Activated CD4-positive, CD25-positive, alpha-beta regulatory T cell treated with anti-CD3 and anti-CD28 coated beads, Interleukin-2, amount 50 U/mL, for 72 hours (primary cell): ENCODE results near the gene AGGF1.
"Not testable (repeated sequence)": the region's sequence is repeated elsewhere in the genome, so short reads cannot be mapped to it uniquely, and the experiment has no call there.

Experiments used
- DNase-seq: peaks from one replicate; pipeline ENCODE4 v3.0.0; 2021

Gene AGGF1

DNA sequence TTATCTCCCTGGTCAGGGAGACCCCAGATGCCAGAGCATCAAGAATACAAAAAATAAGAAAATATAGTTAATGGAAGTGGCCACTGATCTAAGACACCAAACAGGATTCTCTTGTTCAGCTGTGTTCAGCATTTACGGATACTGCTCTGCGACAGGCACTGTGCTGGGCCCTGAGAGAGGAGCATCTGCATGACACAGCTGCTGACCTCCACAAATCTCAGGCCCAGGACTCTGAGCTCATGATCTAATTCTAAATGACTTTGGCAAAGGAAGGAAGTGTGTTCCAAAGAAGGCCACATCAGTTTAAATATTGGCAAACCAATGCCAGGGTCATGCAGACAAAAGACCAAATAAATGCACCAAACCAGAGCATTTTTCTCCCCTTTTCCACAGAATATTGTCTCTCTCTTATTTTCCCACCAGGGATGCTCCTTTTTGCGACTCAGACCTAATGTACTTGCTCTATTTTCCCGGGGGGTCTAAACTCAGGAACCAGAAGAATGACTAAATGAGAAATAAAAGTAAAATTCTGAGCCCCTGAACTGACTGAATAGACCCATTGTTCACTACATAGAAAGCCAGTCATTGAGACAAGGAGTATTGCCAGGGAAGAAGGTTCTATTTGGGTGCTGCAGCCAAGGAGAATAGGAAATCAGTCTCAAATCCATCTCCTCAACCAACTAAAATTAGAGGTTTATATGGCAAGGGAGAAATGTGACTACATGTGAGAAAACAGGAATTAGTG, 1.4 kb upstream of the AGGF1 start:
- DNase-seq, result no peak

DNA sequence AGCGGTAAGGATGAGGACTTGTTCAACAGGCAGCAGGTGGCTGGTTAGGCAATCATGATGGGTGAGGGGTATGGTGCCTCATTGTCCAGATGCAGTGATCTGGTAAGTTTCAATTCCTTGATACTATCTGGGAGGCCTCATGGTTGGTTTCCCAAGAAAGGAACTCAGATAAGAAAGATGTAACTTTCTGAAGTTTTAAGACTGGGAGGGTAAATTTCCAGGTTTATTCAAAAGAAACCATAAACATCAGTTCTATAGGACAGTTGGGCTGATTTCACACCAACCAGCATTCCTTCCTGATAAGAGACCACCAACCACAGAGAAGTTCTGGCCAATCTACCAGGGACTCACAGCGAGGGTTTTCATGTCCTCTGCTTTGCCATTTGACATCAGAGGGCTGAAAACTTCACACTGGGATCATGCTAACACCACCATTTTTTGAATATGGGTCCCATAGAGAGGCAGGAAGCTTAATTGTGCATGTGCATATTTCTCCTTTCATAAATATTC, 773 bp upstream of the AGGF1 start:
- no peak for DNase-seq

DNA sequence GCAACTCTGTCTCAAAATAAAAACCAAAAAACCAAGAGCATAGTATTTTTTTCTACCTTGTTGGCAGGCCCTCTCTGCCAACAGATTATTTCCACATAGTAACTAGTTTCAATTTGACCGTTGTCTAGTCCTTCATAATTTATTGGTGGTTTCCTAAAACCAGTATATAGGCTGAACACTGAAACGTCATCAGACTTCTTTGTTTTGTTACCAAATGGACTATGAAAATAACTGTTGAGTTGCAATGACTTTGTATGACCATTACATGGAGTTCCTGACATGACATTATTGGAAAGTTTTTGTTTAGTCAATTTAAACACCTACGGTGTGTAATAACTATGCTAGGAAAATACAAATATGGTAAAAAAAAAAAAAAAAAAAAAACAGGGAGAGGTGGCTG, 1.7 kb downstream of the AGGF1 start:
- no peak for DNase-seq

DNA sequence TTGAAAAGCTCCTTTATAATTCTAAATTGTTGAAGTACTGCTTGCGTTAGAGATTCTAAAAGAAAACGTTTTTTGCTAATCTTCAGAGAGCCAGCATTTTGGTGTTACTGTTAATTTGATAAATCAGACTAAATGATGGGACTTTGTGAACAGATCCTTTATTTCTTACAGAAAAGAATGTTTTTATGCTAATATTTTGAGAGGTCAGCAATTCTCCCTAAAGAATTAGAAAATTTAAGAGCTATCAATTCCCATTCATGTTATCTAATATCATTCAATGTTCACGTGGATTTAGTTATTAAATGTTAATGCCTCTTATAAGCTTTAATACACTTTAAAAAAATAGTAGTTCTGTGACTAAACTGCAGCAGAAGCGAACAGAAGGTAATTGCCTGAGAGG, 2.4 kb downstream of the AGGF1 start:
- no peak for DNase-seq

DNA sequence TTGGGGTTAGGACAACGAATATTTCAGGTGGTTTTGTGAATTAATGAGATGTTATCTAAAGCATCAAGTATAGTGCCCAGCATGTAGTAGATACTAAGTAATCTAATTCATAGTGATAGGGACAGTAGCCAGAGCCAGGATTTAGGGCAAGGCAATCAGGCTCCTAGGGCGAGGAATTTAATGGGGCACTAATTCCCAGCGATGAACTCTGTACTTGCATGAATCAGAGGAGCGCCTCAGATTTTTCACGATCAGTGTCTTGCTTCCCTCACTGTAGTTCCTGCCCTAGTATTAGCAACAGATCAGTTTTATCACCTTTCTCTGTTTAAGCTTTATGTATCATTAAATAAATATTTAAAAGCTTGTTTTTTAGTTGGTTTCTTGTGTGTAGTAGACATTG, 3.1 kb downstream of the AGGF1 start:
- no peak for DNase-seq

DNA sequence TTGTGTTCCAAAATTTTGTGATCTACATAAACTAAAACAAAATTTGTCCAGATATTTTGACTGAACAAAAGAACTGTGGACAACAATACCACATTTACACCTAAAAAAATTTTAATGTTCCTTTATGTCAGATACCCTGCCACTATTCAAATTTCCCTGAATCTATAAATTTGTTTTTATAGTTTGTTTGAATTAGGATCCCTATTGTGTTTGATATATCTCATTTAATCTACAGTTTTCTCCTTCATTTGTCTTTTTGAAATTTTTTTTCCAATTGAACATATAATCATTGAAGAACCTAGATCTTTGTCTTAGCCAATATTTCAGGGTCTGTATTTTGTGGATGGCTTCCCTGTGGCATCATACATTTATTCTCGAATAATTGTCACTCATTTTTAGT, 5.7 kb downstream of the AGGF1 start:
- no peak for DNase-seq

DNA sequence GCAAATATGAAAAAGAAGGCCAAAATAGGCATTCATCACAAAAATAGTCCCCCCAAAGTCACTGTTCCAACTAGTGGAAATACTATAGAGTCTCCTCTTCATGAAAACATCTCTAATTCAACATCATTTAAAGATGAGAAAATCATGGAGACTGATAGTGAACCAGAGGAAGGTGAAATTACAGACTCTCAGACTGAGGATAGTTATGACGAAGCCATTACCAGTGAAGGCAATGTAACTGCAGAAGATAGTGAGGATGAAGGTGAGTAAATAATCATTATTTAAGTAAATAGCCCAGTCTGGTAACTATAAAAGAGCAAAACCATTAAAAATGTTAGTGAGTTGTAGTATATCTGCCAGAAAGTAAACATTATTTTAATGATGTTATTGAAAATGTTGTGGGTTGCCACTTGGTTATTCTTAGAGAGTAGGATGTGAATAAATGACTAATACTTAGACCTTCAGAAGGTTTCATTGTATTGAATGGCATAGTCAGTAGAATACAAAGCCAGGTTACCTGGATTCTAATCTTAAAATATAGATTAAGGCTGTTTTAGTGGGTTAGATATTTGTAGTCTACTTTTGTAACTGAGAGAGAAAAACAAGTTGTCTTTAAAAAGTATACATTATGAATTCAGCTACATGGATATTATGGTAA, 16.3 kb downstream of the AGGF1 start:
- no peak for DNase-seq

DNA sequence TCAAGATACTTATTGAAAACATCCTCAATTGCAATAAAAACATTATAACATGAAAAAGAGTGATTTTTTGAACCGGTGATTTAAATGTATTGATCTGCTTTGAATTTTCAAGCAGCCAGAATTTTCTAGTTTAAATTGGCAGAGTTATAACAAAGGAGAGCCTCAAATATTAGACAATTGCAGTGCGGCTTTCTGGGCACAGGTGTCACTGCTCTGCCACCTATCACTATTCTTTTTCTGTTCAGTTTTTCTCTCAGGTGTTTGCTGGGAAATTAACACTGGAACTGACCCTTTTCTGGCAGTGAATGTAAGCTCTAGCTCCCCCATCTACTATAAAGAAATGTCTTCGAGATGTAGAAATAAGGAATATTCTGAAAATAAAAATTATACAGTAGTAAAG, 33.8 kb downstream of the AGGF1 start:
- no peak for DNase-seq

DNA sequence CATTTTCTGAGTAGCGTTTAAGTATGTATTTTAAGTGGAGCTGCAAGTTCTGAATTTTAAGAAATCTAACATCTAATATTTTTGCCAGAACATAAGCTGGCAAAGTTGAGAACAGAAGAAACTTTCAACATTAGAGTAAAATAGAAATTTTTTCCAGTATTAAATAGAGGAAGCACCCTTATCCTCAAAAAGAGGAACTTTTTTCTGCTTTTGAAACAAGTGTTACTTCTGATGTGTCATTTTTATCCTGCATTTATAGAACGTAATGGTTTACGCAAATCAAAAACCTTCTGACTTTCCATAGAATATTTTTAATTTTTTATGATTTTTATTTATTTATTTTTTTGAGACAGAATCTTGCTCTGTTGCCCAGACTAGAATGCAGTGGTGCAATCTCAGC, 35.1 kb downstream of the AGGF1 start:
- DNase-seq, result no peak

DNA sequence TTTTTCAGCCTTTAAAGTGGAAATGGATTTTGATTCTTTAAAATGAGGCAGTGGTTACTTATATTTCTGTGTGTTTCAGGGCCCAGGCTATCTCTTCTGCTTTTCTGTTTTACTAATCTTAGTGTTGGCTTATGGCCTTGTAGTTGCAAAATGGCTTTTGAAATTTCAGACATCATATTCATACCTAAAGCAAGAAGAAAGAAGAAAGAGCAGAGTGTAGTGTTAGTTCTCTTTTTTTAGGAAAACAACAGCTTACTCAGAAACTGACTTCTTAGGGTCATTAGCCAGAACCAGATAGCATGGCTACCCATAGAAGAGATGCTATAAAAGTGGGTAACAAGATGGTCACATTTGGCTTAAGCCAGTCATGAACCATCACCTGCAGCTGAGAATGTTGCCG, 36.0 kb downstream of the AGGF1 start:
- DNase-seq, result no peak

DNA sequence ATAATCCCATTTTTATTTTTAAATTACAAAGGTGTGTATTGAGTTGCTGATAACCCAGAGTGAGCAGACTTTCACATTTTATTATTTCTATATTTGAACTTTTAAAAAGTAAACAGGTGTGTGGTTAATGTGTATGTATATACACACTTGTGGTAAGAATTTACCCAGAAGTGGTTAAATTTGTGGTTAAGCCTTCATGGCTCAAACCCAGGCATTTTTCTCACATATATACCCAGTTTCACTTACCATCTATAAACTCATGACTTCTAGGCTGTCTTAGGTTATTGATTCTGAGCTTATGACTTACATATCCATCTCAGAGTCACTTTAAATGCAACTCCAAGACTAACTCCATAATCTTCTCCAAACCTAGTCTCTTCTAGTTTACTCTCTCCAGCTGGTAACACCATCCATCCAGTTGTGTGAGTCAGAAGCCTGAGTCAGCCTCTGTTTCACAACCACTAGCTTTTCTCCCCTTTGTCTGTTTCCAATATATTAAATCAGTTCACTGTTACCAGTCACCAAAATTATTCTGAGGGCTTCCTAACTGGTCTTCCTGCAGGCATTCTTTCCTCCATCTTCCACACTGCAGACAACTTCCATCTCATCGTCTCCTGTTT, 36.7 kb downstream of the AGGF1 start:
- DNase-seq, result no peak

DNA sequence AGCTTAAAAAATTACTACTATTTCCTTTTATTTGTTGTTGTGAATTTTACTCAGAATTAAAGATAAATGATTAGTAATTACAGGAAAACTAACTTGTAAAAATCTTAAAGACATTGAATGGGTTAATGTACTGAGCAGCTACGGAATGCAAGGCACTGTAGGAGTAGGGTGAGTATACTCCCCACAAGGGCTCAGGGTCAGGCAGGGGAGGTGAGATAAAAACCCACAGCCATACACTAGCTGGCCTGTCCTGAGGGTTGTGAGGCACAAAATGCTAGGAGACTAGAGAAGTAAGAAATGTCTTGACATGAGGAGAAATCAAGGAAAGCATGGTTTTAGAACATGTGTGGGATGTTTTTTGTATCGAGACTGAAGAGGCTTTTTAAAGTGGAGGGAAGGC, 43.5 kb downstream of the AGGF1 start:
- DNase-seq, result no peak

DNA sequence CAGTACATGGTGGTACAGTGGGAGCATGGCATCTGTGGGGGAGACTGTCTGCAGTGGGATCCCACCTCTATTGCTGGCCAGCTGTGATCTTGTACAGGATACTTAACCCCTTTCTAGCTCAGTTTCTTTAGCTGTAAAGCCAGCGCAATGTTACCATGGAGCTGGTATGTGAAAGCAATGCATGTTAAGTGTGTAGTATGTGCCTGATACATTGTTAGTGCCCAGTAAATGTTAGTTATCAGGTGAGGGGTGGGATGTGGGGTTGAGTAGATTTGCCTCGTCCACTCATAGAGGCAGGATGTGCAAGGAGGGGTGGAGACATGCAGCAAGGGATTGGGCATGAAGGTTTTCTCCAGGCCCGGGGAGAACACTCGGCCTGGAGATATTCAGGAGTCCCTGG, 44.5 kb downstream of the AGGF1 start:
- no peak for DNase-seq

DNA sequence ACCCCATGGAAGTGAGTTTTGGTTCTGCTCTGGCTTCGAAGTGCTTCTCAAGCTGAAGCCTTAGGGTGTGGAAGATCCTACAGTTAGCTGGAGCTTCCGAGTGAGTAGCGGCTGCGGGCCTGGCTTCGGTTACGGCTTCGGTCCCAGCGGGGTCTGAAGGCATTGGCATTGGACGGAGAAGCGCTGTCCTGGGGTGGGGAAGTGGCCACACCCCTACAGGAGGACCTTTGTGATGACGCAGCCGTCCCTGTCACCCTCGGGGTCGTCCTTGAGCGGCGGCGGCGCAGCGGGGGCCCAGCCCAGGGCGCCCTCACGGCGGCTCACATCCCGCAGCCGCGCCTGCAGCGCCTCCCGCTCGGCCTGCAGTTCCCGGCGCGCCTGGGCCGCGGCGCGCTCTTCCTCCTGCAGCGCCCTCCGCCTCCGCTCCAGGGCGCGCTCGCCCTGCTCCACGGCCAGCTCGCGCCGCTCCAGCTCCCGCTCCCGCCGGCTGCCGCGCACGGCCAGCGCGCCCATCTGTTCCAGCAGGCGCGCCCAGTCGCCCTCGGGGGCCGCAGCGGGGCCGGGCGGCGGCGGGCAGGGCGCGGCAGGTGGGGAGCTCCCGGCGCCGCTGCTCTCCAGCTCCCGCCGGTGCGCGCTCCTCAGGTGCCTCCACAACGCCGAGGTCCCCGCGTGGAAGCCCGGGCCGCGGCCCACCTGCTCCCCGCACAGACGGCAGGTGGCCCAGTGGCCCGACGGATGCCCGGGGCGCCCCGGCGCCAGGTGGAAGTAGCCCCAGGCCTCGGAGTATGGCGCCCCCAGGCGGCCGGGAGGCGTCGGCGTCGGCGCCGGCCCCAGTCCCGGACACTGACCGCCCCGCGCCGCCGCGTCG, 47.0 kb downstream of the AGGF1 start:
- peak; percentile 47 for DNase-seq

DNA sequence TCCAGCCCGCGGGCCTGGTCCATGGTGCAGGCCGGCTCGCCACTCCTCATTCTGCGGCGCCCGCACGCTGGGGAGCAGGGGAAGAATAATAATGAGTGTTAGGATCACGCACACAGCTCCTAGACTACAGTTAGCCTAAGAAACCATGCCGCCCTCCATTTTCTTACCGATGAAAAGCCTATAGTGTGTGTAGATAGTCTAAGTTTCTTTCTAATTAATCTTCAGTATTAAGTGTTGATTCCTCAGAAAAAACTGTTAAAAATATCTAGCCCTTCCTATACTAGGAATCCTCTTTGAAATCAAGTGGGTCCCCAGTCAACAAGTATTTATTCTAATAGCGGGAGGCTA, 47.6 kb downstream of the AGGF1 start:
- DNase-seq, result no peak

DNA sequence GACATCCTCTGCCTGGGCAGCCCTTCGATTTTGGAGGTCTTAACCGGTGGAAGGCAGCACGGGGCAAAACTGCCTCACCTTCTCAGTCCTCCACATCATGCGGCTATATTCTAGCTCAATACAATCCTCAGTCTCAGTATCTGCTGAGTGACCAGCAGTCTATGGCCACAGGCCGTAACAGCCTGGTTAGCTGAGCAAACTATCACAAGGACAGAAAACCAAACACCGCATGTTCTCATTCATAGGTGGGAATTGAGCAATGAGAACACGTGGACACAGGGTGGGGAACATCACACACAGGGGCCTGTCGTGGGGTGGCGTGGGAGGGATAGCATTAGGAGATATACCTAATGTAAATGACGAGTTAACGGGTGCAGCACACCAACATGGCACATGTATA, 50.3 kb downstream of the AGGF1 start:
- DNase-seq, result not testable (repeated sequence)

DNA sequence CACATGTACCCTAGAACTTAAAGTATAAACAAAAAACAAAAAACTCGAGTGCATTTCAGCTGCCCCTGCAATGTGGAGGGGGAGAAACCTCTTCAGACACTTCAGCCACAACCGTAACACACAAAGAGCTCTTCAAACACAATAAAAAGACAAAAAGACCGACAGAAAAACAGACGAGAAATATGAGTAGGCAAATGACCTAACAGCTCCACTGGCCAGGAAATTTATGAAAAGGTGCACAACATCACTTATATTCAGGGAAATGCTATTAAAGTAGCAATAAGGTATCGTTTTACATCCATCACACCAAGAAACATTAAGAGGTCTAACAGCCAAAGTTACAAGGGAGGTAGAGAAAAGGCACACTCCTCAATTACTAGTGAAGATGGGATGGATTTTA, 50.7 kb downstream of the AGGF1 start:
- no peak for DNase-seq

DNA sequence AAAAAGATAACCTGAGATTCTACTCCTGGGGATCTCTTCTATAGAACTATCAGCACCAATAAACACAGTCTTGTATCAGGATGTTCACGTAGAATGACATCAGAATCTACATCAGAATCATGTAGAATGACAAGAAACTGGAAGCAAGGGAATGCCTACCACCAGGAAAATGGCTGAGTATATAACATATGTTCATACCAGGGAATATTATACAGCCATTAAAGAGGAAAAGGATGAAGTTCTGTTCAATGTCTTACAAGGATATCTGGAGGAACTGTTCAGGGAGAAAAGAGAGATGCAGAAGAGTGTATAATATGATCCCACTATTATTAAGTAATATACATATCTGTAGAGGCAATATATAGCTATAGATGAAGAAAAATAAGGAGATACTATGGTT, 52.1 kb downstream of the AGGF1 start:
- DNase-seq, result no peak

DNA sequence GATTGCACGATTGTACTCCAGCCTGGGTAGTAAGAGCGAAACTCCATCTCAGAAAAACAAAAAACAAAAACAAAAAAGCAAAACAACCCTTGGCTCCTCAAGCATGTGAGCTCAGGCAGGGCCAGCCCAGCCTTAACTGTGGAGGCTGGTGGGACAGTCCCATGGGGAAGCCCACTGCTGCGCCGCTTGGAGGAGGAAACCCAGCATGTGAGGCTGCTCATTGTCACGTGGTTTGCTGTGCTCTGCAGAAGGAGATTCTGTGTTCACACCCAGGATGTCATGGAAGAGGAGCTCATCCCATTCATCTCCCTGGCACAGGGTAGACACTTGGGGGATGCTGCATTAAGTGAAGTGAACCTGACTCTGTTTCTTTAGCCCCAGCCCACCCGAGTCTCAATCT, 52.9 kb downstream of the AGGF1 start:
- DNase-seq, result no peak

DNA sequence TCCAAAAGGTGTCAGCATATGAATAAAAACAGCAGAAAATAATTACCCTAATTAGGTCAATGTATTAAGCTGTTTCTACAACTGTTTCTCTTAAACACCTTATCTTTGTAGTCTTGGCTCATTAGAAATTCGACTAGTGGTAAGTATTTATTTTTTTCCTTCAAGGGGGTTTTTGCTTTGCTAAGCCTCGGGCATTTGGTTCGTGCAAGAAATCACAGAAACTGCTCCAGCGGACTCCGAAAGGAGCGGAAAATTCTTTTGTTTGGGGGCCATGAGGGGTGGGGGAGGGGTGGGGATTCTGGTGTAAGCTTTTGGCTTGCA, 56.1 kb downstream of the AGGF1 start:
- DNase-seq, result no peak

DNA sequence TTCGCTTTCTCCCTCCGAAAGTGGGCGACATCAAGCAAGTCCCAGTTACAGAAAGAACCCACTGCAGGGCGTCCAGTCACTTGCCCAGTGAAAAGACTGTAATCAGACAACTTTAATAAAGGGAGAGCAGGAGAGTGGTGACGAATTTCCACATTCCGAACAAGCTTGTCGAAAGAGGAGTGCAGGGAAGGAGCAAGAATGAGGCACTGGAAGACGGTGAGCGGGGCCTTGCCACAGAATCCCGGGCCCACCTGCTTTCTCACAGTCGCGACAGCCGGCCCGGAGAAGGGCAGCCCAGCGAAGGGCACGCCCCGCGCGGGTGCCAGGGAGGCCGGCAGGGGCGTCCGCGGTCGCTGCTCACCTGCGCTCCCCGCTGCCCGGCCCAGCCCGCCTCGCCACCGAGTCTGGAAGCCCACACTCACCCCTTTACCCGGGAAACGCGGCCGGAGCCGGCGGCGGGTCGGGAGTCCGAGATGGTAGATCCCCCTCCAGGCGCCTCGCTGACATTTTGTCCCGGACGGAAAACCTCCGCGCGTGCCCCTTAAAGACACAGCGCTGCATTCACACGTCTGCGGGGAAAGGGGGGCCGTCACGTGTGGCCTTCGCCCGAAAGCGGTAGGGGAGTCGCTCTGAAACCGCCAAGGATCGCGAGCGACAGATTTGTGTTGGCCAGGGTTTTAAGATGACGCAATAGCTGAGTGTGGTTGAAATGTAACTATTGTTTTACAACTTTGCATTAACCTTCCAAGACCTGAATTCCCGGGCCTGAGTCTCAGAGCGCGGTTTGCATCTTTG, 56.7 kb downstream of the AGGF1 start, which contains the start of gene ZBED3:
Gene ZBED3 (minus strand): TSS at position 597 of the 795 bp plus-strand sequence. CDS start 9,407 bp downstream, outside the sequence.
- DNase-seq, result peak; percentile 36

DNA sequence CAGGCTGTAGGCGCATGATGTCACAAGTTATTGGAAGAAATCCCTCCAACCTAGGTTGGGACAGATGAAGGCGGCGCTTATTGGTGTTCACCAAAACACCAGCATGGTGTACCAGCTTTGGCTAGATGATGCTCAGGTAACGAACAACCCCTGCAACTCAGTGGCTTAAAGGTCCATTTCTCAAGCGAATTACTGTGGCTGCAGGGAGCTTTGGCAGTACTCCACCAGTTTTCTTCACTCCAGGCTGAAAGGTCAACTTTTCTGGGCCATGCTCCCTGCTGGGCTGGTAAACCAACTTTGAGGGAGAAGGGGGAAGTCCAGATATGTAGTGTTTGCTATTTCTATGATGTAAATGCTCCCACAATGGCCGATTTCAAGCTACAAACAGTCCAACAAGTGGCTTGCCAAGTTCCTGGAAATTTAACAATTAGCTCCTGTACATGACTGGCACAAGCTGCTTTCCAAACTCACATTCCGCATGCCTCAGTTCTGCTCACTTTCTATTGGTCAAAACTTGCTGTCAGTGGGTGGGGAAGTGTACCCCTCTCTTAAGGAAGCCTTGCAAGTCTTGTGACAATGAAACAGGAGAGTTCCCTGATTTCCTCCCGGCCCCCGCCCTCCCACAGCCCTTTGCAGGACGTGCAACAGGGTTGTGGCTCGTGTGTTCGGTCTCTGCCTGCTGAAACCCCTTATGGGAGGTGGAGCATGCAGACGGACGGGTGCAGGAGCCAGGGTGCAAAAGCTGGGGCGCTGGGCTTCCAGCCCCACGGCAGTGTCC, 57.5 kb downstream of the AGGF1 start:
- no peak for DNase-seq
